ENCODE data around the gene WAPL. TPM values are rescaled to one million over a fixed set of nuclear protein-coding genes. Genes with fewer than 3 reads are reported as not detected.
A peak's percentile ranks its signal among the peaks of the same experiment; 100 is the strongest.

Gene WAPL
- total and polyA plus RNA-seq, 2 of the 13 experiments (the other 11 are each of a cell fraction or from before 2014, with no cell fraction given): 13.2 to 43.5 TPM

DNA sequence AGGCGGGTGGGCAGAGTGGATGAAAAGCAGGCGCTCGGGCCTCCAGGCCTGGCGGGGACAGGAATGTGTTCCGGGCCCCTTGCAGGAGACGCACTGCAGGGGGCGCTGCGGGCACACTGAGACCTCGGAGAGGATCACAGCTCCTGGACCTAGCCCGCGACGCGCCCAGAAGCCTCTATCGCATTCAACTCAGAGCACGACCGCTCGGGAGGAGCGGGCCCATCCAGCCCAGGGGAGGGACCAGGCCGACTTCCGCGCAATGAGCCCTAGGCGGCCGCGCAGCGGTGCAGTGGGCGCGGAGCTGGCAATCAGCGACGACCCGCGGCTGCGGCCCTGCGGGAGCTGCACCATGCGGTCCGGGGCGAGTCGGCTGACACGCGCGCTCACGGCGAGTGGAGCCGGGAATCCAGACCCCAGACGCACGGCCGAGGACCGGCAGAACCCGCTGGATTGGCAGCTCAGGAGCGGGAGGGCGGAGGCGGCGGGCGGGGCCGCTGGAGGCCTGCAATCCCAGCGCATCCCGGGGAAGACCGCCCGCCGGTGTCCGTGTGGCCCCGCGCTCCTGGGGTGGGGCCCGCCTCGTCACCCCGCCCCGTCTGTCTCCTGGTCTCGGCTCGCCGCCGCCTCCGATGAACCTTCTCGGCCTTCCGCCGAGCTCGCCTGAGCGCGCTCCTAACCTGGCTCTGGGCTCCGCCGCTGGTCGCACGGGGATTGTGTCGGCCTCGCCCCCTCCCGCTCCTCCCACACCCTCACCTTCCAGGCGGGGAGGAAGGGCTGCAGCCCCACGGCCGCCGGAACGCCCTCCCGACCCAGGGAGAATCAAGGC lies 121.5 kb downstream of the WAPL start (continued):
- no peak for TF ChIP-seq ZNF10 (CRISPR knock-in tag; IDR thresholded peaks at IDR 0.05; ENCODE audit: borderline replicate concordance, low read depth)
- TF ChIP-seq, protein P1, sequence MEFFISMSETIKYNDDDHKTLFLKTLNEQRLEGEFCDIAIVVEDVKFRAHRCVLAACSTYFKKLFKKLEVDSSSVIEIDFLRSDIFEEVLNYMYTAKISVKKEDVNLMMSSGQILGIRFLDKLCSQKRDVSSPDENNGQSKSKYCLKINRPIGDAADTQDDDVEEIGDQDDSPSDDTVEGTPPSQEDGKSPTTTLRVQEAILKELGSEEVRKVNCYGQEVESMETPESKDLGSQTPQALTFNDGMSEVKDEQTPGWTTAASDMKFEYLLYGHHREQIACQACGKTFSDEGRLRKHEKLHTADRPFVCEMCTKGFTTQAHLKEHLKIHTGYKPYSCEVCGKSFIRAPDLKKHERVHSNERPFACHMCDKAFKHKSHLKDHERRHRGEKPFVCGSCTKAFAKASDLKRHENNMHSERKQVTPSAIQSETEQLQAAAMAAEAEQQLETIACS (CRISPR knock-in tag; IDR thresholded peaks at IDR 0.05): no peak; the same call in none of the 2 replicates
- 0 out of 2 replicates have a peak, but pooled peaks have one; percentile 68 for TF ChIP-seq ZSCAN22 (CRISPR knock-in tag; IDR thresholded peaks at IDR 0.05)
- TF ChIP-seq HNF4A (CRISPR knock-in tag; IDR thresholded peaks at IDR 0.05): peak; percentile 50
- TF ChIP-seq, protein P2, sequence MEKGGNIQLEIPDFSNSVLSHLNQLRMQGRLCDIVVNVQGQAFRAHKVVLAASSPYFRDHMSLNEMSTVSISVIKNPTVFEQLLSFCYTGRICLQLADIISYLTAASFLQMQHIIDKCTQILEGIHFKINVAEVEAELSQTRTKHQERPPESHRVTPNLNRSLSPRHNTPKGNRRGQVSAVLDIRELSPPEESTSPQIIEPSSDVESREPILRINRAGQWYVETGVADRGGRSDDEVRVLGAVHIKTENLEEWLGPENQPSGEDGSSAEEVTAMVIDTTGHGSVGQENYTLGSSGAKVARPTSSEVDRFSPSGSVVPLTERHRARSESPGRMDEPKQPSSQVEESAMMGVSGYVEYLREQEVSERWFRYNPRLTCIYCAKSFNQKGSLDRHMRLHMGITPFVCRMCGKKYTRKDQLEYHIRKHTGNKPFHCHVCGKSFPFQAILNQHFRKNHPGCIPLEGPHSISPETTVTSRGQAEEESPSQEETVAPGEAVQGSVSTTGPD (CRISPR knock-in tag; IDR thresholded peaks at IDR 0.05): no peak
- TF ChIP-seq, protein P3, sequence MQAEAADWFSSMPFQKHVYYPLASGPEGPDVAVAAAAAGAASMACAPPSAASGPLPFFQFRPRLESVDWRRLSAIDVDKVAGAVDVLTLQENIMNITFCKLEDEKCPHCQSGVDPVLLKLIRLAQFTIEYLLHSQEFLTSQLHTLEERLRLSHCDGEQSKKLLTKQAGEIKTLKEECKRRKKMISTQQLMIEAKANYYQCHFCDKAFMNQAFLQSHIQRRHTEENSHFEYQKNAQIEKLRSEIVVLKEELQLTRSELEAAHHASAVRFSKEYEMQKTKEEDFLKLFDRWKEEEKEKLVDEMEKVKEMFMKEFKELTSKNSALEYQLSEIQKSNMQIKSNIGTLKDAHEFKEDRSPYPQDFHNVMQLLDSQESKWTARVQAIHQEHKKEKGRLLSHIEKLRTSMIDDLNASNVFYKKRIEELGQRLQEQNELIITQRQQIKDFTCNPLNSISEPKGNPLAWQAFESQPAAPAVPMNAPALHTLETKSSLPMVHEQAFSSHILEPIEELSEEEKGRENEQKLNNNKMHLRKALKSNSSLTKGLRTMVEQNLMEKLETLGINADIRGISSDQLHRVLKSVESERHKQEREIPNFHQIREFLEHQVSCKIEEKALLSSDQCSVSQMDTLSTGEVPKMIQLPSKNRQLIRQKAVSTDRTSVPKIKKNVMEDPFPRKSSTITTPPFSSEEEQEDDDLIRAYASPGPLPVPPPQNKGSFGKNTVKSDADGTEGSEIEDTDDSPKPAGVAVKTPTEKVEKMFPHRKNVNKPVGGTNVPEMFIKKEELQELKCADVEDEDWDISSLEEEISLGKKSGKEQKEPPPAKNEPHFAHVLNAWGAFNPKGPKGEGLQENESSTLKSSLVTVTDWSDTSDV (CRISPR knock-in tag; IDR thresholded peaks at IDR 0.05): no peak
- TF ChIP-seq, protein P4, sequence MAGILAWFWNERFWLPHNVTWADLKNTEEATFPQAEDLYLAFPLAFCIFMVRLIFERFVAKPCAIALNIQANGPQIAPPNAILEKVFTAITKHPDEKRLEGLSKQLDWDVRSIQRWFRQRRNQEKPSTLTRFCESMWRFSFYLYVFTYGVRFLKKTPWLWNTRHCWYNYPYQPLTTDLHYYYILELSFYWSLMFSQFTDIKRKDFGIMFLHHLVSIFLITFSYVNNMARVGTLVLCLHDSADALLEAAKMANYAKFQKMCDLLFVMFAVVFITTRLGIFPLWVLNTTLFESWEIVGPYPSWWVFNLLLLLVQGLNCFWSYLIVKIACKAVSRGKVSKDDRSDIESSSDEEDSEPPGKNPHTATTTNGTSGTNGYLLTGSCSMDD (CRISPR knock-in tag; IDR thresholded peaks at IDR 0.05): no peak; the same call in 1 of the 2 replicates
- TF ChIP-seq MEIS1 (CRISPR knock-in tag; IDR thresholded peaks at IDR 0.05; ENCODE audit: borderline replicate concordance): peak; percentile 61; the same call in 1 of the 2 replicates
- TF ChIP-seq BORCS8-MEF2B (CRISPR knock-in tag; IDR thresholded peaks at IDR 0.05): peak; percentile 85; the same call in 1 of the 2 replicates
- no peak for TF ChIP-seq ZNF3 (CRISPR knock-in tag; IDR thresholded peaks at IDR 0.05)
- no peak for TF ChIP-seq ZNF530 (CRISPR knock-in tag; IDR thresholded peaks at IDR 0.05; ENCODE audit: low read depth)
- TF ChIP-seq ZNF891 (CRISPR knock-in tag; IDR thresholded peaks at IDR 0.05): no peak
- TF ChIP-seq FOXM1 (CRISPR knock-in tag; IDR thresholded peaks at IDR 0.05): no peak
- TF ChIP-seq, protein P5, sequence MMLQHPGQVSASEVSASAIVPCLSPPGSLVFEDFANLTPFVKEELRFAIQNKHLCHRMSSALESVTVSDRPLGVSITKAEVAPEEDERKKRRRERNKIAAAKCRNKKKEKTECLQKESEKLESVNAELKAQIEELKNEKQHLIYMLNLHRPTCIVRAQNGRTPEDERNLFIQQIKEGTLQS (CRISPR knock-in tag; IDR thresholded peaks at IDR 0.05): no peak
- TF ChIP-seq, protein P6, sequence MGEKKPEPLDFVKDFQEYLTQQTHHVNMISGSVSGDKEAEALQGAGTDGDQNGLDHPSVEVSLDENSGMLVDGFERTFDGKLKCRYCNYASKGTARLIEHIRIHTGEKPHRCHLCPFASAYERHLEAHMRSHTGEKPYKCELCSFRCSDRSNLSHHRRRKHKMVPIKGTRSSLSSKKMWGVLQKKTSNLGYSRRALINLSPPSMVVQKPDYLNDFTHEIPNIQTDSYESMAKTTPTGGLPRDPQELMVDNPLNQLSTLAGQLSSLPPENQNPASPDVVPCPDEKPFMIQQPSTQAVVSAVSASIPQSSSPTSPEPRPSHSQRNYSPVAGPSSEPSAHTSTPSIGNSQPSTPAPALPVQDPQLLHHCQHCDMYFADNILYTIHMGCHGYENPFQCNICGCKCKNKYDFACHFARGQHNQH (CRISPR knock-in tag; IDR thresholded peaks at IDR 0.05): peak; percentile 83
- no peak for TF ChIP-seq TCF7 (IDR thresholded peaks at IDR 0.05; ENCODE audit: low read depth)
- TF ChIP-seq, protein P7, sequence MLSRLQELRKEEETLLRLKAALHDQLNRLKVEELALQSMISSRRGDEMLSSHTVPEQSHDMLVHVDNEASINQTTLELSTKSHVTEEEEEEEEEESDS (CRISPR knock-in tag; IDR thresholded peaks at IDR 0.05; ENCODE audit: borderline replicate concordance): no peak
- peak; percentile 87; the same call in 1 of the 2 replicates for TF ChIP-seq KLF6 (CRISPR knock-in tag; IDR thresholded peaks at IDR 0.05)
- no peak for TF ChIP-seq ATM (IDR thresholded peaks at IDR 0.05; ENCODE audit: borderline replicate concordance)
- TF ChIP-seq XBP1 (CRISPR knock-in tag; IDR thresholded peaks at IDR 0.05): no peak
- TF ChIP-seq ATAD3A (CRISPR knock-in tag; IDR thresholded peaks at IDR 0.05): no peak
- TF ChIP-seq ARID2 (CRISPR knock-in tag; IDR thresholded peaks at IDR 0.05; ENCODE audit: borderline replicate concordance): 0 out of 2 replicates have a peak, but pooled peaks have one; percentile 28
